ENCODE results near the gene ACTR6.

- TF ChIP-seq CTCF (IDR thresholded peaks at IDR 0.05; ENCODE audit: extremely low read depth in 1 of 2, insufficient read depth in 1 of 2, low read depth in 1 of 2, low read length in 2 of 2): no peak
- no peak for TF ChIP-seq POLR2AphosphoS5 (IDR thresholded peaks at IDR 0.05; ENCODE audit: insufficient read depth, low read depth, low read length)
- TF ChIP-seq POLR2A (IDR thresholded peaks at IDR 0.05; ENCODE audit: low read depth, low read length): no peak
- TF ChIP-seq MYC (IDR thresholded peaks at IDR 0.05; ENCODE audit: low read depth, low read length): no peak
- TF ChIP-seq FOS (IDR thresholded peaks at IDR 0.05; ENCODE audit: borderline replicate concordance, insufficient read depth, low read length): no peak
These were observed 33.6 kb downstream of the ACTR6 start for GRCh38 chr12:100234166-100234565.

All from endothelial cell of umbilical vein (primary cell).